GM23338 (cell line): ENCODE measurements around the gene POLD3.

ENCODE experiments used
- CREB1 ChIP-seq: fragments of 250-450 bp; sonication (Bioruptor Pico); IDR thresholded peaks from 2 replicates; pipeline ENCODE4 v1.5.0; 2020; ENCODE audit warnings: low read depth, mild to moderate bottlenecking, moderate library complexity
- EZH2 ChIP-seq: fragments of 200-600 bp; sonication (generic); IDR thresholded peaks from one replicate; pipeline ENCODE4 v1.8.0; 2017; ENCODE audit warnings: antibody characterized with exemption, mild to moderate bottlenecking, low read depth; ENCODE audit not compliant: unreplicated experiment
- EZH2phosphoT487 ChIP-seq: fragments of 200-600 bp; sonication (generic); IDR thresholded peaks from one replicate; pipeline ENCODE4 v1.8.1; 2018; ENCODE audit warnings: antibody characterized with exemption; ENCODE audit not compliant: unreplicated experiment
- JUNB ChIP-seq: IDR thresholded peaks from one replicate; pipeline ENCODE4 v1.6.1; 2016; ENCODE audit warnings: antibody characterized with exemption; ENCODE audit not compliant: unreplicated experiment
- NANOG ChIP-seq: IDR thresholded peaks from 2 replicates; pipeline ENCODE4 v1.6.1; 2016; ENCODE audit warnings: antibody characterized with exemption, borderline replicate concordance
- POLR2AphosphoS5 ChIP-seq: IDR thresholded peaks from 2 replicates; pipeline ENCODE4 v1.6.1; 2016; ENCODE audit warnings: antibody characterized with exemption, low read depth
- STAT1 ChIP-seq: IDR thresholded peaks from one replicate; pipeline ENCODE4 v1.6.1; 2016; ENCODE audit warnings: antibody characterized with exemption; ENCODE audit not compliant: unreplicated experiment
- ZNF114 ChIP-seq: fragments of 250-450 bp; sonication (Bioruptor Pico); IDR thresholded peaks from 2 replicates; pipeline ENCODE4 v1.5.0; 2020; ENCODE audit warnings: mild to moderate bottlenecking, moderate library complexity
- TF ChIP-seq, protein P1 (sequence below), 2 experiments: fragments of 200-600 bp in 1 of 2; sonication (generic) in 1 of 2; conservative IDR thresholded peaks; 2 replicates each; pipeline versions ENCODE4 v1.5.1 to v1.6.1; 2016 to 2017; ENCODE audit warnings: antibody characterized with exemption in 2 of 2, low read depth in 2 of 2, mild to moderate bottlenecking in 2 of 2, moderate library complexity in 1 of 2
- TF ChIP-seq, protein P2 (sequence below): IDR thresholded peaks from one replicate; pipeline ENCODE4 v1.6.1; 2018; ENCODE audit warnings: antibody characterized with exemption; ENCODE audit not compliant: unreplicated experiment
- TF ChIP-seq, protein P3 (sequence below): IDR thresholded peaks from 2 replicates; pipeline ENCODE4 v1.6.1; 2016; ENCODE audit warnings: antibody characterized with exemption

DNA sequence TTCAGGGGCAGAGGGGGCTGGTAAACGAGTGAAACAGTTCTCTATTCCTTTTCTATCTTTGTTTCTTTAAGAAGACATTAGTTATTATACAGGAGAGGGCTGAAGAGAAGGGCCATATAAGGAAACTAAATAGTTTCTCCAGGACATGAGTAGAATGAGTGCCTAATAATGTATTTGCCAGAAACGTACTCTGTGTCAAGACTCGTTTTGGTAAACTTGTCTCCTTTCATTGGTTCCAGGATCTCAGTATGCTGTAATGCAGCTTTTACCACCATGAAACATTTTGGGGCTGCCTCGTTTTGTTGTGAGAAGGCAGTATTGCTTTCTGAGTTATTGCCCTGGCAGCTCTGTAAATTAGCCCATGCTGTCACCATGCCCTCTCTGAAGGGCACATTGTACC, 51.7 kb downstream of the POLD3 start:
- no peak for TF ChIP-seq POLR2AphosphoS5
- TF ChIP-seq, protein P1, sequence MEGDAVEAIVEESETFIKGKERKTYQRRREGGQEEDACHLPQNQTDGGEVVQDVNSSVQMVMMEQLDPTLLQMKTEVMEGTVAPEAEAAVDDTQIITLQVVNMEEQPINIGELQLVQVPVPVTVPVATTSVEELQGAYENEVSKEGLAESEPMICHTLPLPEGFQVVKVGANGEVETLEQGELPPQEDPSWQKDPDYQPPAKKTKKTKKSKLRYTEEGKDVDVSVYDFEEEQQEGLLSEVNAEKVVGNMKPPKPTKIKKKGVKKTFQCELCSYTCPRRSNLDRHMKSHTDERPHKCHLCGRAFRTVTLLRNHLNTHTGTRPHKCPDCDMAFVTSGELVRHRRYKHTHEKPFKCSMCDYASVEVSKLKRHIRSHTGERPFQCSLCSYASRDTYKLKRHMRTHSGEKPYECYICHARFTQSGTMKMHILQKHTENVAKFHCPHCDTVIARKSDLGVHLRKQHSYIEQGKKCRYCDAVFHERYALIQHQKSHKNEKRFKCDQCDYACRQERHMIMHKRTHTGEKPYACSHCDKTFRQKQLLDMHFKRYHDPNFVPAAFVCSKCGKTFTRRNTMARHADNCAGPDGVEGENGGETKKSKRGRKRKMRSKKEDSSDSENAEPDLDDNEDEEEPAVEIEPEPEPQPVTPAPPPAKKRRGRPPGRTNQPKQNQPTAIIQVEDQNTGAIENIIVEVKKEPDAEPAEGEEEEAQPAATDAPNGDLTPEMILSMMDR (conservative IDR thresholded peaks at IDR 0.05; ENCODE audit: low read depth in 2 of 2), result no peak
- no peak for TF ChIP-seq ZNF114 (CRISPR knock-in tag)
- TF ChIP-seq JUNB, result no peak
- TF ChIP-seq, protein P2, sequence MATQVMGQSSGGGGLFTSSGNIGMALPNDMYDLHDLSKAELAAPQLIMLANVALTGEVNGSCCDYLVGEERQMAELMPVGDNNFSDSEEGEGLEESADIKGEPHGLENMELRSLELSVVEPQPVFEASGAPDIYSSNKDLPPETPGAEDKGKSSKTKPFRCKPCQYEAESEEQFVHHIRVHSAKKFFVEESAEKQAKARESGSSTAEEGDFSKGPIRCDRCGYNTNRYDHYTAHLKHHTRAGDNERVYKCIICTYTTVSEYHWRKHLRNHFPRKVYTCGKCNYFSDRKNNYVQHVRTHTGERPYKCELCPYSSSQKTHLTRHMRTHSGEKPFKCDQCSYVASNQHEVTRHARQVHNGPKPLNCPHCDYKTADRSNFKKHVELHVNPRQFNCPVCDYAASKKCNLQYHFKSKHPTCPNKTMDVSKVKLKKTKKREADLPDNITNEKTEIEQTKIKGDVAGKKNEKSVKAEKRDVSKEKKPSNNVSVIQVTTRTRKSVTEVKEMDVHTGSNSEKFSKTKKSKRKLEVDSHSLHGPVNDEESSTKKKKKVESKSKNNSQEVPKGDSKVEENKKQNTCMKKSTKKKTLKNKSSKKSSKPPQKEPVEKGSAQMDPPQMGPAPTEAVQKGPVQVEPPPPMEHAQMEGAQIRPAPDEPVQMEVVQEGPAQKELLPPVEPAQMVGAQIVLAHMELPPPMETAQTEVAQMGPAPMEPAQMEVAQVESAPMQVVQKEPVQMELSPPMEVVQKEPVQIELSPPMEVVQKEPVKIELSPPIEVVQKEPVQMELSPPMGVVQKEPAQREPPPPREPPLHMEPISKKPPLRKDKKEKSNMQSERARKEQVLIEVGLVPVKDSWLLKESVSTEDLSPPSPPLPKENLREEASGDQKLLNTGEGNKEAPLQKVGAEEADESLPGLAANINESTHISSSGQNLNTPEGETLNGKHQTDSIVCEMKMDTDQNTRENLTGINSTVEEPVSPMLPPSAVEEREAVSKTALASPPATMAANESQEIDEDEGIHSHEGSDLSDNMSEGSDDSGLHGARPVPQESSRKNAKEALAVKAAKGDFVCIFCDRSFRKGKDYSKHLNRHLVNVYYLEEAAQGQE, result no peak
- no peak for TF ChIP-seq EZH2
- no peak for TF ChIP-seq EZH2phosphoT487
- TF ChIP-seq CREB1, result no peak
- TF ChIP-seq, protein P3, sequence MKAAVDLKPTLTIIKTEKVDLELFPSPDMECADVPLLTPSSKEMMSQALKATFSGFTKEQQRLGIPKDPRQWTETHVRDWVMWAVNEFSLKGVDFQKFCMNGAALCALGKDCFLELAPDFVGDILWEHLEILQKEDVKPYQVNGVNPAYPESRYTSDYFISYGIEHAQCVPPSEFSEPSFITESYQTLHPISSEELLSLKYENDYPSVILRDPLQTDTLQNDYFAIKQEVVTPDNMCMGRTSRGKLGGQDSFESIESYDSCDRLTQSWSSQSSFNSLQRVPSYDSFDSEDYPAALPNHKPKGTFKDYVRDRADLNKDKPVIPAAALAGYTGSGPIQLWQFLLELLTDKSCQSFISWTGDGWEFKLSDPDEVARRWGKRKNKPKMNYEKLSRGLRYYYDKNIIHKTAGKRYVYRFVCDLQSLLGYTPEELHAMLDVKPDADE, result no peak
- TF ChIP-seq NANOG, result no peak
- TF ChIP-seq STAT1, result no peak
